ENCODE measurements around the gene TMPRSS6.
A peak's percentile ranks its signal among the peaks of the same experiment; 100 is the strongest.

TMPRSS6 gene

GRCh38 chr22:37141476-37141875 is 32.0 kb upstream of the TMPRSS6 start:
- DNase-seq (ENCODE audit: low spot score) (no peak), FAIRE-seq (no peak)

- DNase-seq (ENCODE audit: low spot score) = no peak
- FAIRE-seq = no peak
Observed at GRCh38 chr22:37140686-37141323, 31.3 kb upstream of the TMPRSS6 start.

- FAIRE-seq (no peak), DNase-seq (ENCODE audit: low spot score) (no peak)
Observed at GRCh38 chr22:37139762-37140161, 30.2 kb upstream of the TMPRSS6 start.

- FAIRE-seq (no peak), DNase-seq (ENCODE audit: low spot score) (no peak)
Observed at GRCh38 chr22:37138849-37139561, 29.5 kb upstream of the TMPRSS6 start.

GRCh38 chr22:37137903-37138665 is 28.6 kb upstream of the TMPRSS6 start:
- no peak for DNase-seq (ENCODE audit: low spot score)
- no peak for FAIRE-seq

- FAIRE-seq (no peak), DNase-seq (ENCODE audit: low spot score) (no peak)
Observed at GRCh38 chr22:37137131-37137530, 27.6 kb upstream of the TMPRSS6 start.

GRCh38 chr22:37135023-37135422 is 25.5 kb upstream of the TMPRSS6 start:
- DNase-seq (ENCODE audit: low spot score) = no peak
- FAIRE-seq = no peak

- FAIRE-seq = no peak
- DNase-seq (ENCODE audit: low spot score) = no peak
Observed at GRCh38 chr22:37133304-37134018, 23.9 kb upstream of the TMPRSS6 start.

- FAIRE-seq = no peak
Observed at GRCh38 chr22:37132773-37133172, 23.3 kb upstream of the TMPRSS6 start.

GRCh38 chr22:37129866-37130441 is 20.4 kb upstream of the TMPRSS6 start:
- FAIRE-seq = no peak
- DNase-seq (ENCODE audit: low spot score) = no peak

More at GRCh38 chr22:37132773-37133172, 23.3 kb upstream of the TMPRSS6 start:
- DNase-seq (ENCODE audit: low spot score) = no peak

- no peak for DNase-seq (ENCODE audit: low spot score)
- FAIRE-seq = no peak
Observed at GRCh38 chr22:37128555-37129281, 19.2 kb upstream of the TMPRSS6 start.

- no peak for DNase-seq (ENCODE audit: low spot score)
- FAIRE-seq = no peak
Observed at GRCh38 chr22:37127350-37127878, 17.9 kb upstream of the TMPRSS6 start.

GRCh38 chr22:37126882-37127281 is 17.4 kb upstream of the TMPRSS6 start:
- DNase-seq (ENCODE audit: low spot score) (no peak), FAIRE-seq (no peak)

- no peak for FAIRE-seq
- no peak for DNase-seq (ENCODE audit: low spot score)
Observed at GRCh38 chr22:37126383-37126782, 16.9 kb upstream of the TMPRSS6 start.

GRCh38 chr22:37123649-37124048 is 14.1 kb upstream of the TMPRSS6 start:
- FAIRE-seq (no peak), DNase-seq (ENCODE audit: low spot score) (no peak)

- FAIRE-seq (no peak), DNase-seq (ENCODE audit: low spot score) (no peak)
Observed at GRCh38 chr22:37122598-37123180, 13.2 kb upstream of the TMPRSS6 start.

GRCh38 chr22:37121887-37122591 is 12.5 kb upstream of the TMPRSS6 start:
- DNase-seq (ENCODE audit: low spot score) = peak; percentile 82
- peak; percentile 68 for FAIRE-seq

- no peak for FAIRE-seq
- no peak for DNase-seq (ENCODE audit: low spot score)
Observed at GRCh38 chr22:37120569-37121340, 11.2 kb upstream of the TMPRSS6 start.

GRCh38 chr22:37119872-37120271 is 10.4 kb upstream of the TMPRSS6 start:
- FAIRE-seq = no peak
- DNase-seq (ENCODE audit: low spot score) = no peak

Measured in RCC 7860 (cell line).